RPMI8226 (cell line): ENCODE results near the gene TBL1XR1.
"Not testable (repeated sequence)": the region's sequence is repeated elsewhere in the genome, so short reads cannot be mapped to it uniquely, and the experiment has no call there.

Experiments used
- DNase-seq: peaks from one replicate; pipeline ENCODE4 v3.0.0-alpha.2; 2015

Gene TBL1XR1

GRCh38 chr3:177208223-177208622 lies 10.9 kb upstream of the TBL1XR1 start:
- no peak for DNase-seq

GRCh38 chr3:177206936-177207335 lies 9.7 kb upstream of the TBL1XR1 start:
- DNase-seq, result no peak

GRCh38 chr3:177203689-177204395 lies 6.6 kb upstream of the TBL1XR1 start:
- DNase-seq, result no peak

- DNase-seq, result not testable (repeated sequence)
Observed at GRCh38 chr3:177203016-177203415, 5.7 kb upstream of the TBL1XR1 start.

GRCh38 chr3:177201700-177202397 lies 4.6 kb upstream of the TBL1XR1 start:
- peak; percentile 63 for DNase-seq

GRCh38 chr3:177199206-177199760 lies 2.0 kb upstream of the TBL1XR1 start:
- peak; percentile 37 for DNase-seq

GRCh38 chr3:177197727-177198460 lies 612 bp upstream of the TBL1XR1 start:
- peak; percentile 95 for DNase-seq

- DNase-seq, result peak; percentile 70
Observed at GRCh38 chr3:177196456-177197040, 734 bp downstream of the TBL1XR1 start.

- peak; percentile 69 for DNase-seq
Observed at GRCh38 chr3:177196008-177196455, 1.2 kb downstream of the TBL1XR1 start.

- peak; percentile 88 for DNase-seq
Observed at GRCh38 chr3:177195242-177195991, 1.9 kb downstream of the TBL1XR1 start.

GRCh38 chr3:177194299-177194698 lies 3.0 kb downstream of the TBL1XR1 start:
- no peak for DNase-seq

GRCh38 chr3:177193688-177194268 lies 3.5 kb downstream of the TBL1XR1 start:
- no peak for DNase-seq

- not testable (repeated sequence) for DNase-seq
Observed at GRCh38 chr3:177193275-177193674, 4.0 kb downstream of the TBL1XR1 start.

GRCh38 chr3:177190756-177191681 lies 6.3 kb downstream of the TBL1XR1 start:
- DNase-seq, result peak; percentile 29

- DNase-seq, result not testable (repeated sequence)
Observed at GRCh38 chr3:177190184-177190583, 7.1 kb downstream of the TBL1XR1 start.

- not testable (repeated sequence) for DNase-seq
Observed at GRCh38 chr3:177188325-177188724, 9.0 kb downstream of the TBL1XR1 start.

- DNase-seq, result no peak
Observed at GRCh38 chr3:177186306-177186705, 11.0 kb downstream of the TBL1XR1 start.

GRCh38 chr3:177185035-177185574 lies 12.2 kb downstream of the TBL1XR1 start:
- no peak for DNase-seq

GRCh38 chr3:177184602-177185001 lies 12.7 kb downstream of the TBL1XR1 start:
- DNase-seq, result not testable (repeated sequence)

GRCh38 chr3:177182352-177182751 lies 14.9 kb downstream of the TBL1XR1 start:
- no peak for DNase-seq
